D721Med (cell line): ENCODE measurements around the gene IPO13.

ENCODE experiments used
- DNase-seq: peaks from one replicate; pipeline ENCODE4 v3.0.0; 2011; ENCODE audit warnings: low spot score; ENCODE audit not compliant: insufficient read length
- FAIRE-seq: peaks from 2 replicates; lab custom pipeline; 2011; peaks lifted over from hg19 to GRCh38; lab: Jason Lieb, UNC
- CTCF ChIP-seq: IDR thresholded peaks from 2 replicates; pipeline ENCODE4 v1.5.1; 2012; ENCODE audit warnings: mild to moderate bottlenecking, control low read depth; ENCODE audit not compliant: insufficient read depth; ENCODE audit errors: missing control alignments

Gene IPO13

GRCh38 chr1:43968348-43968948 is 21.7 kb downstream of the IPO13 start:
- FAIRE-seq (no peak), DNase-seq (no peak)
- TF ChIP-seq CTCF: no peak

- FAIRE-seq: no peak
- DNase-seq: no peak
- TF ChIP-seq CTCF: no peak
Measured at GRCh38 chr1:43969416-43969745, 22.6 kb downstream of the IPO13 start.

- FAIRE-seq (no peak), DNase-seq (peak; percentile 100)
- no peak for TF ChIP-seq CTCF
Measured at GRCh38 chr1:43969746-43970466, 23.2 kb downstream of the IPO13 start, which contains the start of gene DPH2. Gene DPH2 (plus strand): TSS chr1:43970010. CDS start chr1:43970176, 166 bp downstream.

GRCh38 chr1:43970502-43970901 is 23.8 kb downstream of the IPO13 start:
- no peak for FAIRE-seq
- DNase-seq: no peak
- TF ChIP-seq CTCF: no peak

- DNase-seq (no peak), FAIRE-seq (no peak)
- TF ChIP-seq CTCF: no peak
Measured at GRCh38 chr1:43970911-43971310, 24.2 kb downstream of the IPO13 start.

GRCh38 chr1:43971336-43971980 is 24.7 kb downstream of the IPO13 start:
- DNase-seq: no peak
- no peak for TF ChIP-seq CTCF
- no peak for FAIRE-seq

- no peak for FAIRE-seq
- TF ChIP-seq CTCF: no peak
- no peak for DNase-seq
Measured at GRCh38 chr1:43973981-43974442, 27.3 kb downstream of the IPO13 start.
